GM23338 (cell line): ENCODE data around the gene FKBP10. TPM values are rescaled to one million over a fixed set of nuclear protein-coding genes. Genes with fewer than 3 reads are reported as not detected.

Experiments used
- ATAC-seq: fragments of 200-7000 bp; cut with Tn5 transposase; 3 replicates; pipeline ENCODE4 v1.9.1; 2020
- DNase-seq: peaks from one replicate; pipeline ENCODE4 v3.0.0-alpha.2; 2015; ENCODE audit warnings: low spot score
- H2AFZ ChIP-seq: fragments of 200-600 bp; sonication (generic); 2 replicates; pipeline ENCODE4 v1.8.0; 2016; ENCODE audit warnings: antibody characterized with exemption, mild to moderate bottlenecking, moderate library complexity
- H3F3A ChIP-seq: fragments of 200-600 bp; sonication (generic); replicated peaks from 2 replicates; pipeline ENCODE4 v1.8.0; 2017; ENCODE audit warnings: antibody characterized with exemption, mixed run types, low read depth
- H3K27ac ChIP-seq: fragments of 200-600 bp; sonication (generic); 2 replicates; pipeline ENCODE4 v1.6.1; 2016; ENCODE audit warnings: low read depth
- H3K27me3 ChIP-seq: fragments of 200-600 bp; sonication (generic); 2 replicates; pipeline ENCODE4 v1.8.0; 2016; ENCODE audit warnings: mild to moderate bottlenecking, mixed run types, moderate library complexity; ENCODE audit not compliant: insufficient read depth
- H3K36me3 ChIP-seq: fragments of 200-600 bp; sonication (generic); 2 replicates; pipeline ENCODE4 v1.8.0; 2016; ENCODE audit warnings: mild to moderate bottlenecking; ENCODE audit not compliant: insufficient read depth
- H3K4me1 ChIP-seq: fragments of 200-600 bp; sonication (generic); 2 replicates; pipeline ENCODE4 v1.8.0; 2016; ENCODE audit warnings: mild to moderate bottlenecking, moderate library complexity; ENCODE audit not compliant: insufficient read depth
- H3K4me2 ChIP-seq: fragments of 200-600 bp; sonication (generic); 2 replicates; pipeline ENCODE4 v1.7.1; 2017; ENCODE audit warnings: mixed run types
- H3K4me3 ChIP-seq: fragments of 200-600 bp; sonication (generic); 2 replicates; pipeline ENCODE4 v1.6.1; 2016; ENCODE audit warnings: mixed run types
- H3K79me2 ChIP-seq: fragments of 200-600 bp; sonication (generic); replicated peaks from 2 replicates; pipeline ENCODE4 v1.8.0; 2017; ENCODE audit warnings: mild to moderate bottlenecking; ENCODE audit not compliant: insufficient read depth
- H3K9me2 ChIP-seq: fragments of 200-600 bp; sonication (generic); 2 replicates; pipeline ENCODE4 v1.8.0; 2017; ENCODE audit not compliant: insufficient read depth
- H4K20me1 ChIP-seq: fragments of 200-600 bp; sonication (generic); replicated peaks from 2 replicates; pipeline ENCODE4 v1.8.0; 2017; ENCODE audit warnings: mild to moderate bottlenecking; ENCODE audit not compliant: insufficient read depth
- H3K27ac Mint-ChIP-seq: 2 replicates; pipeline ENCODE4 v1.8.0; 2020; ENCODE audit warnings: inconsistent platforms, mild to moderate bottlenecking, moderate library complexity, mixed read lengths
- H3K27me3 Mint-ChIP-seq: 3 replicates; pipeline ENCODE4 v1.8.0; 2022; ENCODE audit warnings: low read depth, mild to moderate bottlenecking, moderate library complexity, mixed read lengths, inconsistent platforms; ENCODE audit not compliant: insufficient read depth, poor library complexity
- H3K36me3 Mint-ChIP-seq: 3 replicates; pipeline ENCODE4 v1.8.0; 2021; ENCODE audit warnings: low read depth, mild to moderate bottlenecking, inconsistent platforms, moderate library complexity, mixed read lengths
- H3K4me1 Mint-ChIP-seq: 3 replicates; pipeline ENCODE4 v1.8.0; 2020; ENCODE audit warnings: mild to moderate bottlenecking, inconsistent platforms, mixed read lengths
- H3K4me3 Mint-ChIP-seq: 3 replicates; pipeline ENCODE4 v1.8.0; 2021; ENCODE audit warnings: moderate library complexity, mild to moderate bottlenecking, inconsistent platforms, mixed read lengths
- H3K9me3 Mint-ChIP-seq: 3 replicates; pipeline ENCODE4 v1.8.0; 2020; ENCODE audit warnings: moderate library complexity, mild to moderate bottlenecking, inconsistent platforms, mixed read lengths
- ETS1 ChIP-seq: IDR thresholded peaks from 2 replicates; pipeline ENCODE4 v1.6.1; 2016; ENCODE audit warnings: antibody characterized with exemption
- JUNB ChIP-seq: IDR thresholded peaks from one replicate; pipeline ENCODE4 v1.6.1; 2016; ENCODE audit warnings: antibody characterized with exemption; ENCODE audit not compliant: unreplicated experiment
- POLR2AphosphoS5 ChIP-seq: IDR thresholded peaks from 2 replicates; pipeline ENCODE4 v1.6.1; 2016; ENCODE audit warnings: antibody characterized with exemption, low read depth
- ZNF331 ChIP-seq: fragments of 250-450 bp; sonication (Bioruptor Pico); IDR thresholded peaks from 2 replicates; pipeline ENCODE4 v1.5.0; 2020; ENCODE audit warnings: low read depth, mild to moderate bottlenecking, moderate library complexity
- polyA plus RNA-seq: library from polyadenylated mRNA; unstranded; fragments of >200 nt; fragmentation: Nextera tagmentation; extraction: Ambion mirVana; gene quantifications from 2 replicates; pipeline ENCODE4 v1.2.1, GENCODE V29; 2016
- total RNA-seq: library from RNA; depleted of rRNA; stranded (reverse); fragments of >200 nt; shearing (Covaris generic); gene quantifications from 2 replicates; pipeline ENCODE4 v1.2.3, GENCODE V29; 2014
- TF ChIP-seq, protein P1 (sequence below): IDR thresholded peaks from one replicate; pipeline ENCODE4 v1.6.1; 2018; ENCODE audit warnings: antibody characterized with exemption; ENCODE audit not compliant: unreplicated experiment

FKBP10 gene
- total and polyA plus RNA-seq, 2 experiments from 2014 or later: 26.2 to 151 TPM

DNA sequence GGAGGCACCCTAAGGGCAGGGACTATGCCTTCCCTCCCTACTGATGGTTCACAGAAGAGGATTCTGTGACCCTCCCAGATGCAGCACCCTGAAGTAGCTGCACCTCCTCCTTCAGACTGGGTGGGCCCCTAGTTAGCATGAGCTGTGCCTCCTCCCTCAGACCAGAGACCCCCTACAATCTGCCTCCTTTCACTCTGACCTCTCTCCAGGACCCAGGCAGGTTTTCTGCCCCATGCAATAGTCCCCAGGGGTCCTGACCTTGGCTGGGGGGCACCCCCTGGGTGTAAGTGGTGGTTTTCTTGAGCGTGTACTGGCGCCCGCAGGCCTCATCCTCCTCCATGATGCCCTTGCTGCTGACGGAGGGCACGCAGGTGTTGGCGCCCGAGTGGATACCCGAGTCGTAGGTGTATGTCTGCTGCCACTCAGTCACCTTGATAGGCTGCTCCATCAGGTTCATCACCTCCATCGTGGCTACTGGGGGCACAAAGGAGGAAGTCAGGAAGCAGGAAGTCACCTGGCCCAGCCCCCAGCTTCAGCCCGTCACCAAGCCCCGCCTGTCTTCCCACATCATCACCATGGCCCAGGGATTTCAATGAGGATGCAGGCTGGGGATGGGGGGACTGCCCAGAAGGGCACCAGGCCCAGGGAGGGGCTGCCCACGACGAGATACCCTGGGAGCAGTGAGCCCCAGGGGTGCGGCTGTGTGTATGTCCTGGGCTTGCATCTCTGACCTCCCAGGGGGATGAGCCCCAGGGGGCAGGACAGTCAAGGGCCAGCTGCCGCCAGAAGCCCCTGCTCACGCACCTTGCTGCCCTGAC is 41.2 kb upstream of the FKBP10 start (continued):
- TF ChIP-seq, protein P1, sequence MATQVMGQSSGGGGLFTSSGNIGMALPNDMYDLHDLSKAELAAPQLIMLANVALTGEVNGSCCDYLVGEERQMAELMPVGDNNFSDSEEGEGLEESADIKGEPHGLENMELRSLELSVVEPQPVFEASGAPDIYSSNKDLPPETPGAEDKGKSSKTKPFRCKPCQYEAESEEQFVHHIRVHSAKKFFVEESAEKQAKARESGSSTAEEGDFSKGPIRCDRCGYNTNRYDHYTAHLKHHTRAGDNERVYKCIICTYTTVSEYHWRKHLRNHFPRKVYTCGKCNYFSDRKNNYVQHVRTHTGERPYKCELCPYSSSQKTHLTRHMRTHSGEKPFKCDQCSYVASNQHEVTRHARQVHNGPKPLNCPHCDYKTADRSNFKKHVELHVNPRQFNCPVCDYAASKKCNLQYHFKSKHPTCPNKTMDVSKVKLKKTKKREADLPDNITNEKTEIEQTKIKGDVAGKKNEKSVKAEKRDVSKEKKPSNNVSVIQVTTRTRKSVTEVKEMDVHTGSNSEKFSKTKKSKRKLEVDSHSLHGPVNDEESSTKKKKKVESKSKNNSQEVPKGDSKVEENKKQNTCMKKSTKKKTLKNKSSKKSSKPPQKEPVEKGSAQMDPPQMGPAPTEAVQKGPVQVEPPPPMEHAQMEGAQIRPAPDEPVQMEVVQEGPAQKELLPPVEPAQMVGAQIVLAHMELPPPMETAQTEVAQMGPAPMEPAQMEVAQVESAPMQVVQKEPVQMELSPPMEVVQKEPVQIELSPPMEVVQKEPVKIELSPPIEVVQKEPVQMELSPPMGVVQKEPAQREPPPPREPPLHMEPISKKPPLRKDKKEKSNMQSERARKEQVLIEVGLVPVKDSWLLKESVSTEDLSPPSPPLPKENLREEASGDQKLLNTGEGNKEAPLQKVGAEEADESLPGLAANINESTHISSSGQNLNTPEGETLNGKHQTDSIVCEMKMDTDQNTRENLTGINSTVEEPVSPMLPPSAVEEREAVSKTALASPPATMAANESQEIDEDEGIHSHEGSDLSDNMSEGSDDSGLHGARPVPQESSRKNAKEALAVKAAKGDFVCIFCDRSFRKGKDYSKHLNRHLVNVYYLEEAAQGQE: no peak
- no peak for TF ChIP-seq POLR2AphosphoS5
- no peak for TF ChIP-seq JUNB

GRCh38 chr17:41772218-41772585 is 40.6 kb upstream of the FKBP10 start:
- Mint-ChIP-seq H3K27me3 (peaks cover 13% of the 10 kb centered on the region), H3K36me3 (peaks cover 52% of the 10 kb centered on the region), H3K4me3 (no peak overlapping the region; the same call in 2 of the 3 replicates), H3K27ac (peak overlapping the region; percentile 94; the same call in 1 of the 2 replicates), H3K4me1 (peaks cover 48% of the 10 kb centered on the region), H3K9me3 (no peaks in the 10 kb centered on the region)
- no peaks in the 10 kb centered on the region for H3K27me3 ChIP-seq
- H4K20me1 ChIP-seq: no peaks in the 10 kb centered on the region; the same call in none of the 2 replicates
- peaks cover 47% of the 10 kb centered on the region for H3K4me1 ChIP-seq
- H3K4me2 ChIP-seq: peak overlapping the region; percentile 68
- ATAC-seq (peak; percentile 68), DNase-seq (peak; percentile 87)
- 0 out of 2 replicates have a peak overlapping the region, but pooled peaks have one; percentile 13 for H3K4me3 ChIP-seq
- H3K9me2 ChIP-seq: no peaks in the 10 kb centered on the region
- peaks cover 33% of the 10 kb centered on the region for H3K79me2 ChIP-seq
- no peak overlapping the region for H2AFZ ChIP-seq
- H3K27ac ChIP-seq: peak overlapping the region; percentile 79
- no peak for TF ChIP-seq ETS1
- 0 out of 2 replicates have a peak, but pooled peaks have one; percentile 13 for TF ChIP-seq POLR2AphosphoS5
- peaks cover 13% of the 10 kb centered on the region; the same call in 1 of the 2 replicates for H3F3A ChIP-seq
- peaks cover 7% of the 10 kb centered on the region for H3K36me3 ChIP-seq

DNA sequence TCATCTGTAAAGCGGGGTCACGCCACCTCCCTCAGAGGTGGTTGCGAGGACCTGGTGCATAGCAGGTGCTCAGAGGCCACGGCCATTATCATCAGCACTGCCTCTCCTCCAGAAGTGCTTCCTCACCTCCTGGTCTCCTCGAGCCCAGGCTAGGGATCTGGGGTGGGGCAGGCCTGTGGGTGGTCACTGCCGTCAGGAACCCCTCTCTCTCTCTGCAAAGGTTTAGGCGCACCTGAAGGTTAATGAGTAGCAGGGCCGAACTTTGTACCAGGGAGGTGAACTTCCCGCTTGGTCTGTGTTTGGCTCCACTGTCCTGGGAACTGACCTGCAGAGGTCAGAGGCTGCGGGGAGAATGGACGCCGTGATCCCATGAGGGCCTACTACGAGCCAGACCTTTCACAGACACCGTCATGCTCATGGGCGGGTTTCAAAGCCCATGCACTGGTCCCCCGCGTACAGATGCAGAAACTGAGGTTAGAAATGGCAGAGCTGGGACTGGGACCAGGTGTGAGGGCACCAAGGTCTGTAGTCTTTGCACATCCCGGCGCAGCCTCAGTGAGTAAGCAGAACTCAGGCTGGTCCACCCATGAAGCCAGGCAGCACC is 40.1 kb upstream of the FKBP10 start:
- TF ChIP-seq POLR2AphosphoS5 (0 out of 2 replicates have a peak, but pooled peaks have one; percentile 4), ZNF331 (CRISPR knock-in tag) (no peak)
- no peak for DNase-seq

More for the DNA sequence above, 40.1 kb upstream of the FKBP10 start:
- Histone ChIP-seq H3K27me3 (no peaks in the 10 kb centered on the region), H3K9me2 (no peaks in the 10 kb centered on the region), H3K27ac (peak overlapping the region; percentile 79), H3F3A (peaks cover 17% of the 10 kb centered on the region; the same call in 1 of the 2 replicates), H3K4me2 (peak overlapping the region; percentile 68), H4K20me1 (no peaks in the 10 kb centered on the region; the same call in none of the 2 replicates), H3K36me3 (peaks cover 6% of the 10 kb centered on the region), H2AFZ (no peak overlapping the region), H3K4me1 (peaks cover 52% of the 10 kb centered on the region), H3K4me3 (0 out of 2 replicates have a peak overlapping the region, but pooled peaks have one; percentile 13), H3K79me2 (peaks cover 37% of the 10 kb centered on the region)
- Mint-ChIP-seq H3K4me3 (no peak overlapping the region; the same call in 2 of the 3 replicates), H3K9me3 (no peaks in the 10 kb centered on the region), H3K36me3 (peaks cover 47% of the 10 kb centered on the region), H3K27me3 (peaks cover 13% of the 10 kb centered on the region), H3K27ac (peak overlapping the region; percentile 94), H3K4me1 (peaks cover 52% of the 10 kb centered on the region)
- ATAC-seq: no peak
